SK-N-SH (cell line): Measurements from ENCODE around the gene C12orf43. TPM values are rescaled to one million over a fixed set of nuclear protein-coding genes. Genes with fewer than 3 reads are reported as not detected.

Source experiments
- CTCF ChIA-PET: fragments of 300-600, 350-600 bp; formaldehyde crosslinking; extraction: SDS; loops from one replicate; lab custom pipeline; 2021; lab: Yijun Ruan, JAX
- POLR2A ChIA-PET: fragments of 350-600 bp; sonication (Branson Sonifier 250); formaldehyde crosslinking; extraction: SDS; loops from one replicate; lab custom pipeline; 2020; ENCODE audit warnings: antibody characterized with exemption, inconsistent platforms; lab: Yijun Ruan, JAX
- DNase-seq: peaks from one replicate; pipeline ENCODE4 v3.0.0; 2012
- H2AFZ ChIP-seq: fragments of 200-600 bp; sonication (generic); 2 replicates; pipeline ENCODE4 v1.8.1; 2016; ENCODE audit warnings: antibody characterized with exemption, mild to moderate bottlenecking, low read depth
- H3F3A ChIP-seq: fragments of 200-600 bp; sonication (generic); replicated peaks from 2 replicates; pipeline ENCODE3; 2016; ENCODE audit warnings: antibody characterized with exemption, mild to moderate bottlenecking; ENCODE audit not compliant: insufficient read depth
- H3K27ac ChIP-seq, 2 experiments: fragments of 200-500 bp in 1 of 2; fragments of 200-600 bp in 1 of 2; sonication (Bioruptor generic) in 1 of 2; sonication (generic), shearing (Covaris generic) in 1 of 2; 2 replicates each; pipeline versions ENCODE4 v1.5.1 to v1.6.1; 2014 to 2016; ENCODE audit warnings: low read depth in 2 of 2, inconsistent platforms in 1 of 2, low read length in 1 of 2, mild to moderate bottlenecking in 1 of 2, mixed read lengths in 1 of 2
- H3K27me3 ChIP-seq: fragments of 200-600 bp; sonication (generic), shearing (Covaris generic); 2 replicates; pipeline ENCODE4 v1.6.1; 2016; ENCODE audit warnings: mixed run types; ENCODE audit not compliant: insufficient read depth
- H3K36me3 ChIP-seq, 2 experiments: fragments of 200-500 bp in 1 of 2; fragments of 200-600 bp in 1 of 2; sonication (Bioruptor generic) in 1 of 2; sonication (generic) in 1 of 2; replicated peaks in 1 of 2; 2 replicates each; pipeline versions ENCODE3 to v1.5.1; 2014 to 2016; ENCODE audit warnings: low read length in 1 of 2, mild to moderate bottlenecking in 1 of 2; ENCODE audit not compliant: insufficient read depth in 2 of 2, control insufficient read depth in 1 of 2
- H3K4me1 ChIP-seq, 2 experiments: fragments of 200-500 bp in 1 of 2; fragments of 200-600 bp in 1 of 2; sonication (Bioruptor generic) in 1 of 2; sonication (generic), shearing (Covaris generic) in 1 of 2; 2 replicates each; pipeline versions ENCODE4 v1.5.1 to v1.6.1; 2014 to 2016; ENCODE audit warnings: low read depth in 1 of 2, low read length in 1 of 2, mixed run types in 1 of 2; ENCODE audit not compliant: insufficient read depth in 2 of 2, control insufficient read depth in 1 of 2
- H3K4me2 ChIP-seq: fragments of 200-600 bp; sonication (generic), shearing (Covaris generic); 2 replicates; pipeline ENCODE4 v1.6.1; 2017; ENCODE audit warnings: mixed run types
- H3K4me3 ChIP-seq, 2 experiments: fragments of 200-500 bp in 1 of 2; fragments of 200-600 bp in 1 of 2; sonication (Bioruptor generic) in 1 of 2; sonication (generic), shearing (Covaris generic) in 1 of 2; 2 replicates each; pipeline versions ENCODE4 v1.5.1 to v1.8.1; 2014 to 2016; ENCODE audit warnings: low read depth in 2 of 2, inconsistent platforms in 1 of 2, low read length in 1 of 2, mild to moderate bottlenecking in 1 of 2, mixed read lengths in 1 of 2, moderate library complexity in 1 of 2
- H3K79me2 ChIP-seq: fragments of 200-600 bp; sonication (generic); 2 replicates; pipeline ENCODE4 v1.8.1; 2017; ENCODE audit warnings: mild to moderate bottlenecking; ENCODE audit not compliant: insufficient read depth
- H3K9ac ChIP-seq: fragments of 200-600 bp; sonication (generic); 2 replicates; pipeline ENCODE4 v1.6.1; 2017; ENCODE audit warnings: mixed run types
- H3K9me2 ChIP-seq: fragments of 200-600 bp; sonication (generic); 2 replicates; pipeline ENCODE4 v1.6.1; 2017; ENCODE audit warnings: mixed run types
- H3K9me3 ChIP-seq: fragments of 200-600 bp; sonication (generic); 2 replicates; pipeline ENCODE4 v1.6.1; 2017; ENCODE audit warnings: mixed run types, mild to moderate bottlenecking, moderate library complexity
- H4K20me1 ChIP-seq: fragments of 200-600 bp; sonication (generic); 2 replicates; pipeline ENCODE4 v1.6.1; 2017; ENCODE audit warnings: mild to moderate bottlenecking, mixed run types; ENCODE audit not compliant: insufficient read depth
- EP300 ChIP-seq, 2 experiments: IDR thresholded peaks; 2 replicates each; pipeline versions ENCODE4 v1.4.0 to v1.6.1; 2012; ENCODE audit warnings: borderline replicate concordance in 1 of 2, low read depth in 1 of 2, low read length in 1 of 2
- GATA2 ChIP-seq: sonication (generic); formaldehyde crosslinking; IDR thresholded peaks from 2 replicates; pipeline ENCODE4 v1.5.0; 2020; ENCODE audit warnings: mild to moderate bottlenecking, missing genetic modification reagents
- JUND ChIP-seq: IDR thresholded peaks from 2 replicates; pipeline ENCODE4 v1.4.0; 2012
- MXI1 ChIP-seq: IDR thresholded peaks from 2 replicates; pipeline ENCODE4 v1.6.1; 2012; ENCODE audit warnings: mild to moderate bottlenecking, low read depth, low read length, improper control_type of control experiment
- RAD21 ChIP-seq: IDR thresholded peaks from 2 replicates; pipeline ENCODE4 v1.6.1; 2012; ENCODE audit warnings: mild to moderate bottlenecking, low read length
- RCOR1 ChIP-seq: fragments of 150-350 bp; IDR thresholded peaks from 2 replicates; pipeline ENCODE4 v1.6.1; 2017; ENCODE audit warnings: antibody characterized with exemption, low read length
- SIN3A ChIP-seq: IDR thresholded peaks from 2 replicates; pipeline ENCODE4 v1.6.1; 2012; ENCODE audit warnings: low read depth, mild to moderate bottlenecking, low read length, moderate library complexity, borderline replicate concordance
- SMC3 ChIP-seq: IDR thresholded peaks from 2 replicates; pipeline ENCODE4 v1.6.1; 2012; ENCODE audit warnings: low read depth, low read length, improper control_type of control experiment
- USF1 ChIP-seq: IDR thresholded peaks from 2 replicates; pipeline ENCODE4 v1.4.0; 2012; ENCODE audit warnings: low read depth, borderline replicate concordance
- WGBS: methylation state at CpG from one replicate; pipeline ENCODE4 v1.1.6; 2017; ENCODE audit warnings: low lambda C conversion rate; 5-methylcytosine and 5-hydroxymethylcytosine counted together
- polyA plus RNA-seq, 3 experiments: library from polyadenylated mRNA; depleted of rRNA; stranded (reverse); fragments of >200 nt; gene quantifications; 2 replicates each; pipeline ENCODE4 v1.2.3, GENCODE V29; 2012
- TF ChIP-seq, protein P1 (sequence below): fragments of 200-600 bp; sonication (generic); IDR thresholded peaks from 2 replicates; pipeline ENCODE4 v1.6.1; 2017; ENCODE audit warnings: antibody characterized with exemption, mild to moderate bottlenecking, moderate library complexity
- TF ChIP-seq, protein P2 (sequence below): fragments of 150-350 bp; IDR thresholded peaks from 2 replicates; pipeline ENCODE4 v1.6.1; 2017; ENCODE audit warnings: antibody characterized with exemption, low read length, low read depth, borderline replicate concordance

Gene C12orf43
- polyA plus RNA-seq, 1 of the 3 experiments (the other 2 are of a cell fraction): 13.9 TPM

DNA sequence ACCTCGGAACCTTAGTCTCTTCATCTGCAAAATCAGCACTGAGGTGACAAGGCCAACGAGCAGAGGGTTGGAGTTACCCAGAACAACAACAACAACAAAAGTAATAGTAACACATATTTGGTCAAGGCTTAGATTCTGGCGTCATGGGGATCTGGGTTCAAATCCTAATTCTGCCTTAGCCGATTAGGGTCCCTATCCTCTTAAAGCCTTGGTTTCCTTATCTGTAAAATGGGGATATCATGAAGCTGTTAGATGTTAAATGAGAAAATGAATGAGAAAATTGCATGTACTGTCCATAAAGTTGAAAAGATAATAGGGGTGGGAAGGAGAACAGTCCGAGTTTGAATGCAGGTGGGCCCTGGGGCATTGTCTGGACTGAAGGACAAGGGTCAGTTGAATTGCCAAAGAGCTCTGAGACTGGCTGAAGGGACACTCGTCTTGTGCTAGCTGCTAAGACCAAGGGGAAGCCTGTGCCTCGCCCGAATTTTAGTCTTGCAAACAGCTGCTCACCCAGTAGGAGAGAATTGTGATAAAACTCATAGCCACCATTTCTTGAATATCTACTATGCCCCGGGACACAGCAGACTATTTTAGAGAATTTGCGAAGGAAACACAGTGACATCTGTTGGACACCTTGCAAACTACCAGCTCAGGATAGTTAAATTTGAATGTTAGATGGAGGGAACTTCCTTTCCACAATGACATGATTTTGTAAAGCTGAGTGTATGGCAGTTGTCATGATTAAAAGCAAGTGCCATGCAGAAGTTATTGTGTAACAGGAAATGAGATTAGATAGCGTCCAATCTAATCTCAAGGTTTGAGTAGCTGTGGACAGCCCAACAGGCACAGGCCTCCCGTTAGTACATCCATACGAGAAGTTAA, 44.7 kb downstream of the C12orf43 start:
- CTCF ChIA-PET: interaction anchor here (0.5 to 5.2 kb wide), 74 partner anchors 9 to 427 kb away, joined by 3 to 101 read pairs (median 4); partner anchors contain the start of genes ACADS, CABP1, MLEC and POP5
- POLR2A ChIA-PET: no interaction called here
- DNase-seq: peak; percentile 78
- no peak overlapping the region for H3K9ac ChIP-seq
- 35% methylated on average over 13 of the region's 13 CpGs for WGBS
- H4K20me1 ChIP-seq: no peaks in the 10 kb centered on the region
- no peaks in the 10 kb centered on the region for H3F3A ChIP-seq
- no peaks in the 10 kb centered on the region for H3K9me3 ChIP-seq
- H3K27ac ChIP-seq: no peak overlapping the region
- no peak overlapping the region for H3K4me3 ChIP-seq
- peaks cover 0 to 2% of the 10 kb centered on the region in 2 experiments; a peak in 1 of 4 replicates for H3K4me1 ChIP-seq
- H3K4me2 ChIP-seq: no peak overlapping the region
- no peaks in the 10 kb centered on the region for H3K79me2 ChIP-seq
- H3K9me2 ChIP-seq: no peaks in the 10 kb centered on the region
- H2AFZ ChIP-seq: no peak overlapping the region
- no peaks in the 10 kb centered on the region; the same call in 1 of the 2 replicates for H3K27me3 ChIP-seq
- no peaks in the 10 kb centered on the region for H3K36me3 ChIP-seq
- peak; percentile 49; the same call in 1 of the 2 replicates for TF ChIP-seq RCOR1
- TF ChIP-seq, protein P1, sequence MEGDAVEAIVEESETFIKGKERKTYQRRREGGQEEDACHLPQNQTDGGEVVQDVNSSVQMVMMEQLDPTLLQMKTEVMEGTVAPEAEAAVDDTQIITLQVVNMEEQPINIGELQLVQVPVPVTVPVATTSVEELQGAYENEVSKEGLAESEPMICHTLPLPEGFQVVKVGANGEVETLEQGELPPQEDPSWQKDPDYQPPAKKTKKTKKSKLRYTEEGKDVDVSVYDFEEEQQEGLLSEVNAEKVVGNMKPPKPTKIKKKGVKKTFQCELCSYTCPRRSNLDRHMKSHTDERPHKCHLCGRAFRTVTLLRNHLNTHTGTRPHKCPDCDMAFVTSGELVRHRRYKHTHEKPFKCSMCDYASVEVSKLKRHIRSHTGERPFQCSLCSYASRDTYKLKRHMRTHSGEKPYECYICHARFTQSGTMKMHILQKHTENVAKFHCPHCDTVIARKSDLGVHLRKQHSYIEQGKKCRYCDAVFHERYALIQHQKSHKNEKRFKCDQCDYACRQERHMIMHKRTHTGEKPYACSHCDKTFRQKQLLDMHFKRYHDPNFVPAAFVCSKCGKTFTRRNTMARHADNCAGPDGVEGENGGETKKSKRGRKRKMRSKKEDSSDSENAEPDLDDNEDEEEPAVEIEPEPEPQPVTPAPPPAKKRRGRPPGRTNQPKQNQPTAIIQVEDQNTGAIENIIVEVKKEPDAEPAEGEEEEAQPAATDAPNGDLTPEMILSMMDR: peak; percentile 78
- peak; percentile 28; the same call in 1 of the 2 replicates for TF ChIP-seq MXI1
- TF ChIP-seq USF1: no peak
- peak; percentile 38; the same call in 1 of the 2 replicates for TF ChIP-seq GATA2 (CRISPR knock-in tag)
- TF ChIP-seq RAD21: peak; percentile 91
- TF ChIP-seq, protein P2, sequence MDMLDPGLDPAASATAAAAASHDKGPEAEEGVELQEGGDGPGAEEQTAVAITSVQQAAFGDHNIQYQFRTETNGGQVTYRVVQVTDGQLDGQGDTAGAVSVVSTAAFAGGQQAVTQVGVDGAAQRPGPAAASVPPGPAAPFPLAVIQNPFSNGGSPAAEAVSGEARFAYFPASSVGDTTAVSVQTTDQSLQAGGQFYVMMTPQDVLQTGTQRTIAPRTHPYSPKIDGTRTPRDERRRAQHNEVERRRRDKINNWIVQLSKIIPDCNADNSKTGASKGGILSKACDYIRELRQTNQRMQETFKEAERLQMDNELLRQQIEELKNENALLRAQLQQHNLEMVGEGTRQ: no peak
- no peak for TF ChIP-seq JUND
- TF ChIP-seq SMC3: peak; percentile 71
- TF ChIP-seq SIN3A: no peak
- peak in 1 of 2 experiments; percentile 17; a peak in 1 of 4 replicates for TF ChIP-seq EP300 (IDR thresholded peaks at IDR 0.05; ENCODE audit: borderline replicate concordance in 1 of 2, low read depth in 1 of 2, low read length in 1 of 2)
